Activated naive CD4-positive, alpha-beta T cell treated with anti-CD3 and anti-CD28 coated beads, Interleukin-2, amount 50 U/mL, for 72 hours (primary cell): ENCODE results near the gene MASP2. TPM values are rescaled to one million over a fixed set of nuclear protein-coding genes. Genes with fewer than 3 reads are reported as not detected.
"Not testable (repeated sequence)": the region's sequence is repeated elsewhere in the genome, so short reads cannot be mapped to it uniquely, and the experiment has no call there.

Experiments
- ATAC-seq, 2 donors: fragments of 150-1000 bp; cut with Tn5 transposase; 2 replicates each; pipeline ENCODE4 v1.10.0; 2021; ENCODE audit warnings: mild to moderate bottlenecking in 2 of 2, moderate library complexity in 2 of 2
- DNase-seq, 2 donors: peaks; one replicate each; pipeline ENCODE4 v3.0.0; 2021 to 2022; ENCODE audit warnings: low spot score in 2 of 2
- H3K27ac Mint-ChIP-seq, 2 donors: one replicate each; pipeline ENCODE4 v1.8.0; 2022; ENCODE audit warnings: mild to moderate bottlenecking in 2 of 2, mixed read lengths in 2 of 2
- H3K36me3 Mint-ChIP-seq, 2 donors: one replicate each; pipeline ENCODE4 v1.8.0; 2022; ENCODE audit warnings: mixed read lengths in 2 of 2
- H3K9me3 Mint-ChIP-seq, 2 donors: one replicate each; pipeline ENCODE4 v1.8.0; 2022; ENCODE audit warnings: mixed read lengths in 2 of 2
- total RNA-seq, 2 donors: library from RNA; stranded (reverse); gene quantifications; one replicate each; pipeline ENCODE4 v1.2.3, GENCODE V29; 2022

Gene MASP2
- total RNA-seq, 2 donors from 2014 or later: 0.21 TPM; not detected in 1

DNA sequence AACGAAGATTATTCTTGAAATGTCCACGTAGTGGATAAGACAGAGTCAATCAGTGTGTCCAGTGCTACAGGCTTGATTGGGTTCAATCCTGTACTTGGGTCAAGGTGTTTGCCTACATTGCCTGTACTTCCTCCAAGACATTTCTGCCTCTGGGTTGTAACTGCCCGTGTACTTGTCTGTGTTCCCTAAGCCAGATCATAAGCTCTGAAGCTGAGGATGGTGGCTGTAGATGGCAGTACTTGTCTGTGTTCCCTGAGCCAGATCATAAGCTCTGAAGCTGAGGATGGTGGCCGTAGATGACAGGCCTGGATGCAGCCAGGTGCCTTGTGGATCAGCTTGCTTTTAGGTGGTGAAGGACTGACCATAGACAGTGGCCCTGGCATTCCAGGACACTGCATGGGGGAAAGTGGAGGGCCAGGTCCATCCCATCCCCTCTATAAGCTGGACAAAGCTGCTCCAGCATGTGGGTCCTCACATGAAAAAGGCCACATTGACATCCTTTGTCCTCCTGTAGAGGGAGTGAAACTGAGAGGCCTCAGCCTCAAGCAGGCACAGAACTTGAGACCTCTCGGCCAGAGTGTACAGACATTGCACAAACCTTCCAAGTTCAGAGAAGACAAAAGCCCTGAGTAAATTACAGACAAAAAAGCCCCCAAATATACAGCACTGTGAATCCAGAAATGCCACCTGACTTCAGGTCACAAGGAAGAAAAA, 14.8 kb upstream of the MASP2 start:
- no peak for ATAC-seq
- H3K9me3 Mint-ChIP-seq: no peaks in the 10 kb centered on the region
- peak overlapping the region in 1 of 2 donors; percentile 44 for H3K27ac Mint-ChIP-seq
- peak in 1 of 2 donors; percentile 28 for DNase-seq
- H3K36me3 Mint-ChIP-seq: peaks cover 25 to 47% of the 10 kb centered on the region in 2 donors

DNA sequence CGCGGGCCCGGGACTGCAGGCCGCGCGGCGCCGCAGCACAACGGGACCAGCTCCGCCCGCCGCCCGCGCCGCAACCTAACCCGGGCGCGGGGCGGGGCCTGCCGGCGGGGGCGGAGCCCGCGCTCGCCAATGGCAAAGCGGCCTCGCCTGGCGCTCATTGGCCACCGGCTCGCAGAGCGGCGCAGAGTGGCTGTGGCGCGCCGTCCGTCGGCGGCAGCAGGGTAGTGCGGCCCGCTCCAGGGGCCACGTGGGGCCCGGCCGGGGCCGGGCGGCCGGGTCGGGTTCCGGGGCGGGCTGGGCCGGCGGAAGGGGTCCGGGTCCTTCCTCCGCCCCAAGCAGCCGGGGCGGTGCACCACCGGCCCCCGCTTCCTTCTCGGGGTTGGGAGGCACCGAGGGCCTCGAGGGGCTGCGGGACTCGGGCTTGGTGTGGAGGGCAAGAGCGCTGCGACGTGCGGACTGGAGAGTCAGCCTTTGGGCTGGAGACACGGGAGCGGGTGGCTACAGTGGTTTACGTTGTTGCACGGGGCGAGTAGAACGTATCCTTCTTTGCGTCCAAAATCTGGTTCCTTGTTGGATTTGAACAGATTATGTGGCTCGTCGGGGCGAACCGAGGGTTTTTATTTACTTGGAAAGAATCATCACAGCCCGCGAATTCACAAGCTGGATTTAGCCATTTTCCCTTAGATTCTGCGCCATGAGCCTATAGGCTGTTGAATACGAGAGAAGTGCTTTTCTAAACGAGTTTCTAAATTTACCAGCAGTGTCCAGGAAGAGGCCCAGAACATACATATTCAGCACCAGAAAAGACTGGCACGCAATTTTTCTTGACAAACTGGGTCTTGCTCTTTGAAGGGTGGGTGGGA, 13.2 kb upstream of the MASP2 start, which contains the start of gene SRM:
TSS of gene SRM (minus strand) at position 51 of the 863 bp plus-strand sequence. CDS start 75 bp downstream, outside the sequence.
- peaks cover 25 to 33% of the 10 kb centered on the region in 2 donors for H3K36me3 Mint-ChIP-seq
- peak within 1 kb of the TSS; percentile 95 to 99 for H3K27ac Mint-ChIP-seq
- no peaks in the 10 kb centered on the region for H3K9me3 Mint-ChIP-seq
- peak; percentile 94 to 95 for DNase-seq
- ATAC-seq: peak; percentile 97

DNA sequence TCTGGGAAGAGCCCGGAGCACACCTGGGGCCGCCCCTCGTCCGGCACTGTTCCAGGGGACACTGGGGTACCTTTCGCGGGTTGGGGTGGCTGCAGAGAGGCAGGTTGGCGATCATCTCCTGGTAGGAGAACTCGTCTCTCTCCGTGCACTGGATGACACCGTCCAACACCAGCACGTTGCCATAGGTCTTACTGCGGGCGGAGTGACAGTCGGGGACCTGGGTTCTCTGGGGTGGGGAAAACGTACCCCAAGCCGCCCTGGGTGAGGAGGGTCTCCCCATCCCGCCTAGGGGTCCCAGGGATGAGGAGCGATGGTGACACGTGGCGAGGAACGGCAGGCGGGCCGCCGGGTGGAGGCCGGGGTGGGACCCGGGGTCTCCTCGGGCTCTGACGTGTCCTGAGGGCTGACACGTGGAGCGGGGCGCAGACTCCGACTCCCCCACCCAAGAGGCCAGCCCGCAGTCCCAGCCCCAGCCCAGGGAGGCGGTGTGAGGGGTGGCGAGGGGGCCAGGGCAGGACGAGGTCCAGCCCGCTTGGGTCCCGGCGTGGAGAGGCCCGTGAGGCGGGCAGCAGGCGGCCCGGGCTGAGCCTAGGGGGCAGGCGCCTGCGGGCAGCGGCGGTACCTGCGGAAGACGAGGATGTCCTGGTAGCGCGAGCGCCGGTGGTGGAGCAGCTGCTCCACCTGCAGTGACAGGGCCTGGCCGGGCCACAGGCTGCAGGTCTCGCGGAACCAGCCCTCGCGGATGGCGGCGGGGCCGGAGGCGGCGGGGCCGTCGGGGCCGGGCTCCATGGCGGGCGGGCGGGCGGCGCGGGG, 12.3 kb upstream of the MASP2 start:
- H3K36me3 Mint-ChIP-seq: peaks cover 20 to 33% of the 10 kb centered on the region in 2 donors
- H3K27ac Mint-ChIP-seq: peak overlapping the region; percentile 95 to 99
- ATAC-seq (peak in 1 of 2 donors; percentile 30), DNase-seq (peak in 1 of 2 donors; percentile 28)
- no peaks in the 10 kb centered on the region for H3K9me3 Mint-ChIP-seq

DNA sequence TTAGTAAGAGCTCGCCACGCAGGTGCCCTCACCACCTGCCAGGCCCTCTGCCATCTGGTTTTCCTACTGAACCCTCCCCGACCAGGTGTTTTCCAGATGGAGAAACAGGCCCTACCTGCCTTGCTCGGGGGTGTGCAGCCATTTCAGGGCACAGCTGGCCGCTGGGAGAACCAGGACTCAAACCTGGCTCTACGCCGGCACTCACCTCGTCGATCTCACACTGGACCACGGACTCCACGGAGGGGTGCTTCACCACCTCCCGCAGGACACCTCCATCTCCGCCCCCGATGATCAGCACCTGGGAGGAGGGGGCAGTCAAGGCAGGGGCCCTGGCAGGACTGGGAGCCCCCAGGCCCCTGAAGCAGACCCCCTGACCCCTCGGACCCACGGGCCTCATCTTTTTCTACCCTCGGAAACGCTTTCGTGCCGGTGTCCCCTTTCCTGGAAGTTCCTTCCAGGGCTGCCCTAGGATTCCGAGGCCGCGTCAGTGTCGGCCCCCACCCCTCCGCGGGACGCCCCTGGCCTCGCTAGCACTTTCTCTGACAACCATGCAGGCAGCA, 11.6 kb upstream of the MASP2 start:
- Mint-ChIP-seq H3K36me3 (peaks cover 20 to 33% of the 10 kb centered on the region in 2 donors), H3K9me3 (no peaks in the 10 kb centered on the region), H3K27ac (peak overlapping the region; percentile 95 to 99)
- DNase-seq (no peak), ATAC-seq (no peak)

DNA sequence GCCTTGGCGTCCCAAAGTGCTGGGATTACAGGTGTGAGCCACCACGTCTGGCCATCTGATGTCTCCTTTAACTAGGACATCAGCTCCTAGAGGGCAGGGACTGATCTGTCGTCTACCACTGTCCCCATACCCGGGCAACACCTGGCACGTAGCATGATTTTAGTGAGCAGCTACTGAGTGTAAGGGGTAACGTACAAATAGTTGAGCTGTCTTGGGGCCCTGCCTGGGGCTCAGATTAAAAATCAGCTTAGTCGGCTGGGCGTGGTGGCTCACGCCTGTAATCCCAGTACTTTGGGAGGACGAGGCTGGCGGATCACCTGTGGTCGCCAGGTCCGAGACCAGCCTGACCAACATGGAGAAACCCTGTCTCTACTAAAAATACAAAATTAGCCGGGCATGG, 11.0 kb upstream of the MASP2 start:
- Mint-ChIP-seq H3K27ac (peak overlapping the region; percentile 51 to 95), H3K36me3 (peaks cover 20 to 33% of the 10 kb centered on the region in 2 donors), H3K9me3 (no peaks in the 10 kb centered on the region)
- ATAC-seq (no peak), DNase-seq (no peak)

DNA sequence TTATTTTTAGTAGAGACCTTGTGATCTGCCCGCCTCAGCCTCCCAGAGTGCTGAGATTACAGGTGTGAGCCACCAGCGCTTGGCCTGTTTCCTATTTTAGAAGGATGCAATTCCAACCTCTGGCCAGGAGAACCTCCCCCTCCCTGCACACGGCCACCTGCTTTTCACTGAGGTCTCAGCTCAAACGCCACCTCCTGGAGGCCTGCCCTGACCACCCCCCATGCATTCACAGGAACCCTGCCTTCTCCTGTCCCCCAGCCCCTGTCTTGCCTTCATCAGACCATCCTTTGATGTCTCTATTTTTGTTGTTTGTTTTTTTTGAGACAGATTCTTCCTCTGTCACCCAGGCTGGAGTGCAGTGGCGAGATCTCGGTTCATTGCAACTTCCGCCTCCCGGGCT, 10.4 kb upstream of the MASP2 start:
- ATAC-seq: no peak
- Mint-ChIP-seq H3K36me3 (peaks cover 20 to 28% of the 10 kb centered on the region in 2 donors), H3K9me3 (no peaks in the 10 kb centered on the region), H3K27ac (peak overlapping the region; percentile 39 to 51)
- DNase-seq: no peak

DNA sequence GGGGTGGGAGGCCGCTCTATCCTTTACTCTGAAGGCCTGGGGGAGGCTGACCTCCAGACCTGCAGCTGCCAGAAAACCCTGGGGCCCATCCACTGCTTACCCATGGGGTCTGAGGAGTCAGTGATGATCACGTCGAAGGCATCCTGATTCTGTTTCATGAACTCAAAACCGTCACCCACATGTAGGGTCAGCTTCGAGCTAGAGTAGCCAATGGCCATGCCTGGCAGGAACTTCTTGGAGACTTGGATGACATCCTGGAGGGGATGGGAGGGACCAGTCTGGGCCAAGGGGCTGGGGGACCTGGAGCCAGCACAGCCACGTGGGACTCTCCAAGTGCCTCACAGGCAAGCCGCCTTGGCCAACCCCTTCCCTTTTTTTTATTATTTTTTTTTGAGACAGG, 9.5 kb upstream of the MASP2 start:
- DNase-seq (no peak), ATAC-seq (no peak)
- Mint-ChIP-seq H3K27ac (peak overlapping the region; percentile 39 to 47), H3K36me3 (peaks cover 20 to 27% of the 10 kb centered on the region in 2 donors), H3K9me3 (no peaks in the 10 kb centered on the region)

DNA sequence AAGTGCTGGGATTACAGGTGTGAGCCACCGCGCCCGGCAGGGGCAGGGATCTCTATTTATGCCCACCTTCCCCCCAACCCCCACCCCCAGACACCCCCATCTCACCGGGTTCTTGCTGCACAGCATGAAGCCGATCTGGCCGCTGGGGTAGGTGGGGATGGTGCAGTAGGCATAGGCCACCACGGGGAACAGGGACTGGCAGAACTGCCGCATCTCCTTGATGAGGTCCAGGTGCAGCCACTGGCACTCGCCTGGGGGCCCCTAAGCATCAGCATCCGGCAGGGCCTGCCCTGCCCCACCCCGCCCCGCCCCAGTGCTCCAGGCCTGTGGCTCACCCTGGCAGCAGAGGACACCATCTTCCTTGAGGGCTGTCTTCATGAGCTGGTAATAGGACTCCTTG, 8.6 kb upstream of the MASP2 start:
- H3K9me3 Mint-ChIP-seq: no peaks in the 10 kb centered on the region
- no peak overlapping the region for H3K27ac Mint-ChIP-seq
- H3K36me3 Mint-ChIP-seq: peaks cover 16 to 22% of the 10 kb centered on the region in 2 donors
- no peak for ATAC-seq
- DNase-seq: no peak

DNA sequence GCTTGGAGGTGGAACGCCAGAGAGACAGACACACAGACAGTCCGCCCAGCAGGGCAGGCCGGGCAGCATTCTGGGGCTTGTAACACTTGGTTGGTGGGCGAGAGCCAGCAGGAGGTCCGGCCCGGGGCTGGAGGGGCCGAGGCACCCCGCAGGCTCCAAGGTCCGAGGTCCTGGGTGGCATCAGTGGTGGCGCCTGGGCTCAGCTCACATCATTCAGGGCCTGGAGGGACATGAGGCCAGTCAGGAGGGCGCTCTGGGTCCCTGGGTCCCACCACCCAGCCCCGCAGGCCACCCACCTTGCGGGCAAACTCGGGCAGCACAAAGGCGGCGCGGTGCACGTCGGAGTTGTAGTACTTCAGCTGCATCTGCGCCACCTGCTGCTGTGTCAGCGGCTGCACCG, 7.6 kb upstream of the MASP2 start:
- Mint-ChIP-seq H3K36me3 (peaks cover 10 to 17% of the 10 kb centered on the region in 2 donors), H3K9me3 (no peaks in the 10 kb centered on the region), H3K27ac (no peak overlapping the region)
- ATAC-seq (no peak), DNase-seq (no peak)

DNA sequence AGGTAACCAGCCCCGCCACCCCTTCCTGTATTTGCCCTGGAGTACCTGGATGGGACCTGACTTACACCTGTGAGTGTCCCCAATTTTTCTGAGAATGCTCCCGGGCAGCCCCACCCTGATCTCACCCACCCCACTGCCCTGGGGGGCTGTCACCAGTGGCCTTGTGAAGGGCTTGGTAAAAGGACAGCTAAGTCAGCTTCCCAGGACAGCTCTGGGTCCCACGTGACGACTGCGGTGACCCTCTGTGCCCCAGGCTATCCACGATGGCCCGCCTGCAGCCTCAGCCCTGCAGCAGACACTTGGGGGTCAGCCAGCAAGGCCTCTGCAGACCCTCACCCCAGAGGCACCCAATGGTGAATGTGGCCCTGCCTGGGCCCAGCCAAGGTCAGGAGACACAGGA, 7.1 kb upstream of the MASP2 start:
- ATAC-seq: no peak
- no peak overlapping the region for H3K27ac Mint-ChIP-seq
- H3K36me3 Mint-ChIP-seq: peaks cover 7 to 15% of the 10 kb centered on the region in 2 donors

DNA sequence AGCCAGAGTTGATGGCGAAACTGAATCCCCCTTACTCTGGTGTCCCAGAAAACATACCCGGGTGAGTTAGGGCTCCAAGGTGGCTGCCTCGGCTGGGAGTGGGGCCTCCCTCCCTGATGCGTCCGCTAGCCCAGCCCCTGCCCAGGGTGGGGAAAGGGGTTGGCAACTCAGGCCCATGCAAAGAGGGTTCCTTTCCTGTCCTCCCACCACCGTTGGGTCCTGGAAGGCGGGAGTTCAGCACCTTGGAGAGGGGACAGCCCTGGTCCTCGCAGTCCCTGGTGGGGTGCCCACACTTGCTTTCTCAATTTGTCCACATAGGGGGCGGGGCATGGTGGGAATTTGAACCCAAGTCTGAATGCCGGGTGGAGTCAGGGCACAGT, 6.7 kb upstream of the MASP2 start:
- Mint-ChIP-seq H3K36me3 (peaks cover 3 to 11% of the 10 kb centered on the region in 2 donors), H3K9me3 (no peaks in the 10 kb centered on the region), H3K27ac (no peak overlapping the region)
- DNase-seq: no peak
- ATAC-seq: no peak

More for the DNA sequence above, 7.1 kb upstream of the MASP2 start:
- H3K9me3 Mint-ChIP-seq: no peaks in the 10 kb centered on the region
- DNase-seq: no peak

DNA sequence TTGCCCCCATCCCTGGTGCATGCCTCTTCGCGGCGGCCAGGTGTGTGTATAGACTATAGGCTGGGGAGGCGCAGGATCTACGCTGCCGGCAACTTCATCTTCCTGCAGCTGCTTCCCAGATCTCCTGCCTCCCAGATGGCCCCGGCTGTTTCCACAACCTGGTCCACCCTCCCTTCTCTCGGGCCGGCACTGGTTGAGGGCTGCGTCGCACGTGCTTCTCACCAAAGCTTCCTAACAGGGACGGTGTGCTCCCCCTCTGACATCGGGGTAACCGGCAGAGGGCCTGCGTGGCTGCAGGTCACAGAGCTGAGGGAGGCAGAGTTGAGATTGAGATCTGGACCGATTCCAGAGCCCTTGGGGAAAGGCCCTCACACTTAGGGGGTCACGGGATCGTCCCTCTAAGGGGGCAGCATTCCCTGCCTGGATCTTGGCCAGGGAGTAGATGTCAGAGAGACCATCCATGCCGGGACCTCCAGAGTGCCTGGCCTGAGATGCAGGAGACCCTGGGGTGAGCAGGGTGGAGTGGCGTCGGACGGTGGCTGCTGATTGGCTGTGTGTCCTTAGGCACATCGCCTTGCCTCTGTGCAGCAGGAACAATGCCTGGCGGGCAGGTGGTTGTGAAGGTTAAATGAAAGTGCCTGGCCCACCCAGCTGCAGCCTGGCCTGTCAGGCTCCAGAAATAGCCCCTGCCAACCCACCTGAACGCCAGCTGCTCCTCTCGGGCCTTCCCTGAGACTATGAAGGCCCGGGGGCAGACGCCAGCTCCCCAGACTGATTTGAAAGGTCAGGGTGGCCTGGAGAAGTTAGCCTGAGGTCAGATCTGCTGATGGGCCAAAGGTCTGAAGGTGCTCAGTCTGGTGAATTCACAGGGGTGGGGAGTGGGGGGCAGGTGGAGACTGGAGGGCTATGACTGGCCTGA, 6.1 kb upstream of the MASP2 start:
- ATAC-seq (no peak), DNase-seq (no peak)
- H3K9me3 Mint-ChIP-seq: no peaks in the 10 kb centered on the region
- H3K36me3 Mint-ChIP-seq: peaks cover 0 to 8% of the 10 kb centered on the region in 2 donors
- no peak overlapping the region for H3K27ac Mint-ChIP-seq

DNA sequence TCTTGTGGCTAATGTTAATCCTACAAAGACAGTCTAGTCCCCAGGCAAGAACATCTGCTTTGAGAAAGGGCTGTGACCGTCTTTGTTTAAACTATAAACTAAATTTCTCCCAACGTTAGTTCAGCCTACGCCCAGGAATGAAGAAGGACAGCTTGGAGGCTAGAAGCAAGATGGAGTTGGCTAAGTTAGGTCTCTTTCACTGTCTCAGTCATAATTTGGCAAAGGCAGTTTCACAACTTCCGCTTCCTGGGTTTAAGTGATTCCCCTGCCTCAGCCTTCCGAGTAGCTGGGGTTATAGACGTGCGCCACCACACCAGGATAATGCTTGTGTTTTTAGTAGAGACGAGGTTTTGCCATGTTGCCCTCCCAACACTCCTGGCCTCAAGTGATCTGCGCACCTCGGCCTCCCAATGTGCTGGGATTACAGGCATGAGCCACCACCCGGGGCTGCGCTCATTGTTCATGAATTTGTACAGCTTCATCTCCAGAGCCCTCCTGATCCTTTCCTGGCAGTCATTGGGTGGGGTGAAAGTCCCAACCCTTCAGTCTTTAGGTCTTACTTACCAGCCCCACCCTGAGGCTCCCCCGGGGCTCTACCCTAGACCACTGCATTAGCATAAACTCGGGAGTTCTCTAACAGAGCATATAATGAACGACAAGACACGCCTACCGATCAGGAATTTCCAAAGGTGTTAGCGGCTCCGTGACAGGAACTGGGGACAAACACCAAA, 4.9 kb upstream of the MASP2 start:
- peak overlapping the region; percentile 24 to 34 for H3K27ac Mint-ChIP-seq
- H3K9me3 Mint-ChIP-seq: no peaks in the 10 kb centered on the region
- ATAC-seq (no peak), DNase-seq (no peak)
- peaks cover 0 to under 1% of the 10 kb centered on the region in 2 donors for H3K36me3 Mint-ChIP-seq

DNA sequence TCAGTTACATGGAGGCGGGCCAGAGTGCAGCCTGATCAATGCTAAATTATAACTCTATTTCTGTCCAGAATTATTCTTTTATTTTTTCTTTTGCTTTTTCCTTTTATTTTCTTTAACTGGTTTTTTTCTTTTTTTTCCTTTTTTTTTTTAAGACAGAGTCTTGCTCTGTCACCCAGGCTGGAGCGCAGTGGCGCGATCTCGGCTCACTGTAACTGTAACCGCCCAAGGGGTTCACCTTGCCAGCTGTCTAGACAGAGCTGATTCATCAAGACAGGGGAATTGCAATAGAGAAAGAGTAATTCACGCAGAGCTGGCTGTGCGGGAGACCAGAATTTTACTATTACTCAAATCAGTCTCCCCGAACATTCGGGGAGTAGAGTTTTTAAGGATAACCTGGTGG, 4.1 kb upstream of the MASP2 start:
- H3K27ac Mint-ChIP-seq, H3K36me3 Mint-ChIP-seq, ATAC-seq, H3K9me3 Mint-ChIP-seq, DNase-seq: not testable (repeated sequence)

DNA sequence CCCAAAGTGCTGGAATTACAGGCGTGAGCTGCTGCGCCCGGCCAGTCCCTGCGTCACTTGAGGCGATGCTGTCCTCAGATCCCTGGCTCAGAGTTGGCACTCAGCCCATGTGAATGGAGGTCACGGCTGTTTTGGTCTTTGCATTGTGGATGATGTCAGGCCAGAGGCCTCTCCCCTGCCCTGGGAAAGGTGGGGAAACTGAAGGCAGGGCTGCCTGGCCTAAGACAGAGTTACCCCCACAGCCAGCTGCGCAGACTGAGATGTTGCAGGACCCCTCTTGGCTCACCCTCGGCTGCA, 821 bp downstream of the MASP2 start:
- H3K27ac Mint-ChIP-seq: no peak overlapping the region
- DNase-seq (peak in 1 of 2 donors; percentile 44), ATAC-seq (peak in 1 of 2 donors; percentile 15)
- no peaks in the 10 kb centered on the region for H3K36me3 Mint-ChIP-seq
- H3K9me3 Mint-ChIP-seq: no peaks in the 10 kb centered on the region
